Heart left ventricle (tissue), 16 donors: ENCODE measurements around the gene INSM1. TPM values are rescaled to one million over a fixed set of nuclear protein-coding genes. Genes with fewer than 3 reads are reported as not detected.

Experiments
- ATAC-seq, 4 donors: fragments of 200-7000 bp; cut with Tn5 transposase; one replicate each; pipeline ENCODE4 v1.9.1; 2020 to 2022; ENCODE audit warnings: moderate library complexity in 4 of 4, mild to moderate bottlenecking in 3 of 4, moderate number of reproducible peaks in 1 of 4
- DNase-seq, 5 donors: peaks; one replicate each; pipeline ENCODE4 v3.0.0-alpha.2; 2020
- H3K27ac ChIP-seq, 12 donors: fragments of 200-600 bp; sonication (generic) in 4 of 12; one replicate each; pipeline versions ENCODE4 v1.5.0 to v1.8.0; 2016 to 2022; ENCODE audit warnings: mild to moderate bottlenecking in 2 of 12
- H3K27me3 ChIP-seq, 9 donors: fragments of 200-600 bp; sonication (generic) in 2 of 9; one replicate each; pipeline versions ENCODE4 v1.5.1 to v1.8.0; 2016 to 2022; ENCODE audit warnings: mild to moderate bottlenecking in 3 of 9
- H3K36me3 ChIP-seq, 9 donors: fragments of 200-600 bp; sonication (generic) in 2 of 9; one replicate each; pipeline versions ENCODE4 v1.5.0 to v1.8.0; 2018 to 2022; ENCODE audit warnings: mild to moderate bottlenecking in 2 of 9
- H3K4me1 ChIP-seq, 12 donors: fragments of 200-600 bp; sonication (generic) in 4 of 12; one replicate each; pipeline versions ENCODE4 v1.5.0 to v1.8.0; 2016 to 2022; ENCODE audit warnings: mild to moderate bottlenecking in 3 of 12
- H3K4me3 ChIP-seq, 12 donors: fragments of 200-600 bp; sonication (generic) in 4 of 12; one replicate each; pipeline versions ENCODE4 v1.5.0 to v1.8.0; 2017 to 2022; ENCODE audit warnings: mild to moderate bottlenecking in 9 of 12, moderate library complexity in 4 of 12
- H3K9me3 ChIP-seq, 12 donors: fragments of 200-600 bp; sonication (generic) in 4 of 12; one replicate each; pipeline versions ENCODE4 v1.5.0 to v1.8.0; 2016 to 2022; ENCODE audit warnings: mild to moderate bottlenecking in 1 of 12
- CTCF ChIP-seq, 12 donors: fragments of 200-600 bp; sonication (generic) in 4 of 12; IDR thresholded peaks; one replicate each; pipeline versions ENCODE4 v1.5.0 to v1.8.0; 2018 to 2022; ENCODE audit warnings: antibody characterized with exemption in 12 of 12, mild to moderate bottlenecking in 5 of 12
- POLR2A ChIP-seq, 2 donors: fragments of 450-650 bp; IDR thresholded peaks; one replicate each; pipeline ENCODE4 v1.6.1; 2017; ENCODE audit warnings: antibody characterized with exemption in 2 of 2, mild to moderate bottlenecking in 2 of 2, moderate library complexity in 2 of 2
- WGBS, 4 donors: extraction: QIAGEN DNeasy Blood & Tissue Kit in 2 of 4; methylation state at CpG; one replicate each; pipeline versions ENCODE4 v1.1.5 to v1.1.7; 2013 to 2018; 5-methylcytosine and 5-hydroxymethylcytosine counted together
- intact Hi-C, 10 donors: fragments of 100-400 bp; cut with DNase I; formaldehyde crosslinking; loops; one replicate each; pipeline versions ENCODE4 v1.11.1 to v1.14.2; 2022
- polyA plus RNA-seq, 2 donors: library from polyadenylated mRNA; stranded (reverse); fragments of 200-250 nt; gene quantifications; one replicate each; pipeline ENCODE4 v1.2.3, GENCODE V29; 2013
- total RNA-seq, 9 donors: library from RNA; depleted of rRNA in 2 of 9; stranded (reverse); fragments of >200 nt in 2 of 9; fragmentation: NEBNext Ultra II Directional in 3 of 9; extraction: Animal tissue kit (Norgen Biotek cat#: 25700) in 3 of 9; gene quantifications; one replicate each; pipeline versions ENCODE4 v1.1.0 to v1.2.4, GENCODE V29; 2016 to 2023
- donor health status: ischemic (EF 13 %, LVEDD 7.1; RV severe dilation, severe dysfunction).
- donor health status: healthy with polysubstance abuse.
- donor health status: DM: no; HTN: yes; CAD: no.
- donor health status: DM: no; HTN: no; CAD: no.
- donor health status: ischemic (EF 25% LVEDD 6.9; RV normal size, moderate dysfunction).
- donor health status: ischemic (EF 25% LVEDD 5.7; RV mildly dilated, moderate dysfunction).
- donor health status: healthy.
- donor health status: DM: yes; HTN: yes; CAD: no.
- donor health status: ischemic (EF 35%, LVEDD 5.7; RV mildly dilated, moderate dysfunction).
- donor health status: nonischemic (EF 11% LVEDD 7.7; RV severe dilation, severe dysfunction).
- donor health status: DM: yes; HTN: yes; CAD: no.
- donor health status: PGD.
- donor health status: ischemic (EF 29% LVEDD 5.4; RV normal size, mild dysfunction).
- donor health status: nonischemic (EF 23%, LVEDD 6.1; RV moderate dilation, normal function).

The INSM1 gene
- total and polyA plus RNA-seq, 11 donors, result 0.08 TPM; not detected in 10

GRCh38 chr20:20405623-20406022 is 37.7 kb downstream of the INSM1 start:
- H3K27ac ChIP-seq, result no peak overlapping the region
- no peaks in the 10 kb centered on the region for H3K27me3 ChIP-seq
- ATAC-seq (no peak), DNase-seq (no peak)
- no peak overlapping the region for H3K4me3 ChIP-seq
- intact Hi-C loops, result no loop called here
- peaks cover 0 to 17% (median 4%) of the 10 kb centered on the region in 12 donors for H3K4me1 ChIP-seq
- peaks cover 0 to 23% (median 4%) of the 10 kb centered on the region in 9 donors for H3K36me3 ChIP-seq
- H3K9me3 ChIP-seq, result no peaks in the 10 kb centered on the region
- TF ChIP-seq POLR2A (IDR thresholded peaks at IDR 0.05) (no peak), CTCF (IDR thresholded peaks at IDR 0.05) (no peak)
- WGBS, 4 donors, result 85 to 90% (median 89%) methylated on average over 10 of the region's 10 CpGs

- WGBS, 4 donors, result 80 to 88% (median 87%) methylated on average over 2 of the region's 2 CpGs
- intact Hi-C loops, result no loop called here
Observed at GRCh38 chr20:20406306-20406705, 38.4 kb downstream of the INSM1 start.

GRCh38 chr20:20407891-20408805 is 40.2 kb downstream of the INSM1 start:
- peaks cover 0 to 22% (median 4%) of the 10 kb centered on the region in 9 donors for H3K36me3 ChIP-seq
- WGBS, 4 donors, result 48 to 62% (median 57%) methylated on average over 6 of the region's 6 CpGs
- peak in 3 of 4 donors; percentile 46 to 57 (median 50) for ATAC-seq

More at GRCh38 chr20:20406306-20406705, 38.4 kb downstream of the INSM1 start:
- DNase-seq (no peak), ATAC-seq (no peak)
- H3K27ac ChIP-seq, result no peak overlapping the region
- H3K36me3 ChIP-seq, result peaks cover 0 to 23% (median 4%) of the 10 kb centered on the region in 9 donors
- H3K27me3 ChIP-seq, result no peaks in the 10 kb centered on the region
- no peaks in the 10 kb centered on the region for H3K9me3 ChIP-seq
- TF ChIP-seq POLR2A (IDR thresholded peaks at IDR 0.05), result no peak
- no peak for TF ChIP-seq CTCF (IDR thresholded peaks at IDR 0.05)
- H3K4me3 ChIP-seq, result no peak overlapping the region
- peaks cover 0 to 22% (median 7%) of the 10 kb centered on the region in 12 donors for H3K4me1 ChIP-seq

More at GRCh38 chr20:20407891-20408805, 40.2 kb downstream of the INSM1 start:
- H3K9me3 ChIP-seq, result no peaks in the 10 kb centered on the region
- no peak overlapping the region for H3K27ac ChIP-seq
- no peak for DNase-seq
- no peaks in the 10 kb centered on the region for H3K27me3 ChIP-seq
- TF ChIP-seq POLR2A (IDR thresholded peaks at IDR 0.05), result no peak
- TF ChIP-seq CTCF (IDR thresholded peaks at IDR 0.05), result peak in 5 of 12 donors; percentile 4 to 13 (median 12)
- peaks cover 0 to 23% (median 7%) of the 10 kb centered on the region in 12 donors for H3K4me1 ChIP-seq
- intact Hi-C loops, result no loop called here
- H3K4me3 ChIP-seq, result no peak overlapping the region
